DMS79 treated with DMSO at 0.1 percent for 48 hours (cell line): Measurements from ENCODE around the gene UCN3.
"Not testable (repeated sequence)": the region's sequence is repeated elsewhere in the genome, so short reads cannot be mapped to it uniquely, and the experiment has no call there.

Experiments used
- DNase-seq: peaks from one replicate; lab custom pipeline; 2025; lab: John Stamatoyannopoulos, UW

Gene UCN3

GRCh38 chr10:5410787-5411186 lies 46.0 kb downstream of the UCN3 start:
- not testable (repeated sequence) for DNase-seq

DNA sequence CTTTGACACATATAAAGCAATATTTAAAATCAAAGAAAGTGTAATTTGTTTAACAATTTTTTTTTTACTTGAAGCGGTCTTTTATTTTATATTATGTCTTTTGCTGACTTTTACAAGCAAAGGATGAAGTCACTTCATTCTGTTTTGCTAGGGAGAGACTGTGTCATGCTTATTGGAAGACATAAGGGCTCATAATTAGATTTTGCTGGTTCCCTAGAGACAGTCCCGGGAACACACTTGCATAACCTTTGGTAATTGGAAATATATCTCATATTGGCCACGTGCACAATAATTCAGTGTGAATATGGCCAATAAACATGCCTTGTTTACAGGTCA lies 47.1 kb downstream of the UCN3 start:
- no peak for DNase-seq

GRCh38 chr10:5412277-5412941 lies 47.6 kb downstream of the UCN3 start, which contains the start of gene NET1:
Gene NET1, plus strand, starts transcription at chr10:5412557. Its CDS starts 136 bp downstream, at chr10:5412693.
- peak; percentile 66 for DNase-seq

GRCh38 chr10:5413012-5413938 lies 48.5 kb downstream of the UCN3 start:
- DNase-seq = peak; percentile 13

DNA sequence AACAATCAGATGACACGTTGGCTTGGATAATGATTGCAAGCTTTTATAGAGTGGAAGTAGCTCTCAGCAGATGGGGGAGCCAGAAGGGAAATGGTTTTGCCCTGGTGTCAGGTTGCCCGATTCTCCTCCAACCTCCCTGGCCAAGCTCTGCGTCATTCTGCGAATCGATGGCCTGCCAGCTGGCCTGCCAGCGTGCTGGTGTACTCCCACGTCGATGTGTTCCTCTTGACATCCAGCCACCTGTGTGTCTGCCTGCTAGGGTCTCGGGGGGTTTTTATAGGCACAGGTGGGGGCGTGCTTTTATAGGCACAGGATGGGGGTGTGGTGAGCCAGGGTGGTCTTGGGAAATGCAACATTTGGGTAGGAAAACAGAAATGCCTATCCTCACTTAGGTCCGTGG lies 52.2 kb downstream of the UCN3 start:
- DNase-seq = no peak

- DNase-seq = no peak
These were observed 53.8 kb downstream of the UCN3 start for GRCh38 chr10:5418584-5418983.

GRCh38 chr10:5419466-5420094 lies 54.8 kb downstream of the UCN3 start:
- DNase-seq = no peak

GRCh38 chr10:5423771-5424170 lies 59.0 kb downstream of the UCN3 start:
- no peak for DNase-seq
